H1 (cell line): ENCODE data around the gene DDIAS. TPM values are rescaled to one million over a fixed set of nuclear protein-coding genes. Genes with fewer than 3 reads are reported as not detected.

Experiments
- CTCF ChIA-PET: fragments of 300-600 bp; sonication (Branson Sonifier 250); formaldehyde crosslinking; loops from one replicate; lab custom pipeline; 2021; ENCODE audit not compliant: partially characterized antibody; lab: Charles Lee
- POLR2A ChIA-PET: fragments of 300-600 bp; sonication (Branson Sonifier 250); formaldehyde crosslinking; loops from one replicate; lab custom pipeline; 2021; ENCODE audit warnings: inconsistent platforms; ENCODE audit not compliant: partially characterized antibody; lab: Charles Lee
- DNase-seq, 2 experiments: peaks; one replicate each; pipeline versions ENCODE4 v3.0.0 to v3.0.0-alpha.2; 2010 to 2022; ENCODE audit warnings: low spot score in 2 of 2, low read depth in 1 of 2, mixed read lengths in 1 of 2
- FAIRE-seq: peaks from 2 replicates; lab custom pipeline; 2011; peaks lifted over from hg19 to GRCh38; lab: Jason Lieb, UNC
- H2AFZ ChIP-seq: 2 replicates; pipeline ENCODE4 v1.8.1; 2012; ENCODE audit warnings: low read length, inconsistent platforms
- H2AK5ac ChIP-seq: 2 replicates; pipeline ENCODE4 v1.6.1; 2013; ENCODE audit warnings: low read depth, low read length
- H2BK120ac ChIP-seq: replicated peaks from 2 replicates; pipeline ENCODE3; 2013; ENCODE audit warnings: low read depth, low read length, inconsistent platforms
- H2BK12ac ChIP-seq: 2 replicates; pipeline ENCODE4 v1.6.1; 2013; ENCODE audit warnings: low read depth, low read length
- H2BK15ac ChIP-seq: 2 replicates; pipeline ENCODE4 v1.6.1; 2013; ENCODE audit warnings: low read length
- H2BK20ac ChIP-seq: 2 replicates; pipeline ENCODE4 v1.6.1; 2013; ENCODE audit warnings: low read length
- H2BK5ac ChIP-seq: 2 replicates; pipeline ENCODE4 v1.6.1; 2013; ENCODE audit warnings: low read depth, low read length
- H3K14ac ChIP-seq: 2 replicates; pipeline ENCODE4 v1.6.1; 2013; ENCODE audit warnings: inconsistent platforms; ENCODE audit not compliant: insufficient read length
- H3K18ac ChIP-seq: 2 replicates; pipeline ENCODE4 v1.6.1; 2013; ENCODE audit warnings: low read length; ENCODE audit errors: extremely low read depth
- H3K23ac ChIP-seq: 2 replicates; pipeline ENCODE4 v1.6.1; 2013; ENCODE audit warnings: inconsistent platforms; ENCODE audit not compliant: insufficient read length
- H3K23me2 ChIP-seq: 2 replicates; pipeline ENCODE4 v1.6.1; 2013; ENCODE audit warnings: low read depth, low read length
- H3K27ac ChIP-seq: 2 replicates; pipeline ENCODE4 v1.6.1; 2011; ENCODE audit warnings: low read depth, low read length, inconsistent platforms
- H3K27me3 ChIP-seq, 4 experiments: replicated peaks in 1 of 4; 1 replicate in 1 of 4; 2 replicates in 3 of 4; pipeline versions ENCODE4 v1.6.1 to v1.8.1; 2011 to 2013; ENCODE audit warnings: low read length in 3 of 4, mild to moderate bottlenecking in 3 of 4, inconsistent platforms in 2 of 4, mixed read lengths in 2 of 4, moderate library complexity in 1 of 4; ENCODE audit not compliant: control insufficient read depth in 3 of 4, insufficient read depth in 3 of 4; ENCODE audit errors: extremely low read depth in 1 of 4
- H3K36me3 ChIP-seq, 4 experiments: 2 replicates each; pipeline versions ENCODE4 v1.6.1 to v1.8.1; 2011 to 2013; ENCODE audit warnings: mild to moderate bottlenecking in 4 of 4, low read length in 3 of 4, moderate library complexity in 2 of 4, control low read depth in 1 of 4, inconsistent platforms in 1 of 4; ENCODE audit not compliant: insufficient read depth in 4 of 4, control insufficient read depth in 2 of 4
- H3K4ac ChIP-seq: replicated peaks from 2 replicates; pipeline ENCODE3; 2013; ENCODE audit warnings: low read length, low read depth, mixed read lengths, inconsistent platforms; ENCODE audit not compliant: insufficient read length
- H3K4me1 ChIP-seq, 4 experiments: replicated peaks in 1 of 4; 1 replicate in 1 of 4; 2 replicates in 3 of 4; pipeline versions ENCODE4 v1.6.1 to v1.8.1; 2011 to 2013; ENCODE audit warnings: low read length in 3 of 4, inconsistent platforms in 2 of 4, mixed read lengths in 1 of 4; ENCODE audit not compliant: insufficient read depth in 4 of 4, control insufficient read depth in 3 of 4
- H3K4me2 ChIP-seq, 2 experiments: 2 replicates each; pipeline versions ENCODE4 v1.6.1 to v1.8.1; 2011 to 2013; ENCODE audit warnings: low read depth in 2 of 2, low read length in 2 of 2, control low read depth in 1 of 2, inconsistent platforms in 1 of 2, mild to moderate bottlenecking in 1 of 2; ENCODE audit not compliant: insufficient read depth in 1 of 2
- H3K4me3 ChIP-seq, 4 experiments: fragments of 200-600, 300-600 bp in 1 of 4; sonication (generic), shearing (Covaris generic), sonication (Bioruptor Twin) in 1 of 4; 2 replicates each; pipeline versions ENCODE4 v1.5.1 to v1.8.1; 2011 to 2016; ENCODE audit warnings: low read length in 4 of 4, low read depth in 3 of 4, control low read depth in 2 of 4, inconsistent platforms in 2 of 4, mild to moderate bottlenecking in 2 of 4, mixed read lengths in 1 of 4, moderate library complexity in 1 of 4; ENCODE audit not compliant: insufficient read depth in 2 of 4; ENCODE audit errors: extremely low read depth in 1 of 4
- H3K56ac ChIP-seq: replicated peaks from 2 replicates; pipeline ENCODE3; 2013; ENCODE audit warnings: low read depth, mild to moderate bottlenecking, mixed read lengths, low read length, inconsistent platforms; ENCODE audit not compliant: insufficient read length
- H3K79me1 ChIP-seq: 2 replicates; pipeline ENCODE4 v1.6.1; 2013; ENCODE audit warnings: low read depth, low read length, control low read depth
- H3K79me2 ChIP-seq, 2 experiments: 2 replicates each; pipeline versions ENCODE4 v1.6.1 to v1.8.1; 2012 to 2013; ENCODE audit warnings: low read length in 2 of 2, mild to moderate bottlenecking in 2 of 2, inconsistent platforms in 1 of 2; ENCODE audit not compliant: insufficient read depth in 2 of 2, control insufficient read depth in 1 of 2
- H3K9ac ChIP-seq, 4 experiments: replicated peaks in 1 of 4; 1 replicate in 1 of 4; 2 replicates in 3 of 4; pipeline versions ENCODE4 v1.6.1 to v1.8.1; 2011 to 2013; ENCODE audit warnings: low read depth in 3 of 4, low read length in 3 of 4, control low read depth in 2 of 4, mild to moderate bottlenecking in 2 of 4, moderate library complexity in 2 of 4, inconsistent platforms in 1 of 4; ENCODE audit errors: extremely low read depth in 1 of 4
- H3K9me3 ChIP-seq, 2 experiments: 2 replicates each; pipeline versions ENCODE4 v1.6.1 to v1.8.1; 2012 to 2013; ENCODE audit warnings: mild to moderate bottlenecking in 2 of 2, moderate library complexity in 2 of 2, control low read depth in 1 of 2, inconsistent platforms in 1 of 2, low read depth in 1 of 2, low read length in 1 of 2, mixed read lengths in 1 of 2; ENCODE audit not compliant: insufficient read depth in 2 of 2
- H4K20me1 ChIP-seq, 2 experiments: replicated peaks in 1 of 2; 2 replicates each; pipeline versions ENCODE3 to v1.8.1; 2011 to 2013; ENCODE audit warnings: inconsistent platforms in 2 of 2, low read length in 2 of 2, mild to moderate bottlenecking in 1 of 2; ENCODE audit not compliant: insufficient read depth in 2 of 2, control insufficient read depth in 1 of 2
- H4K5ac ChIP-seq: 2 replicates; pipeline ENCODE4 v1.6.1; 2013; ENCODE audit warnings: low read length, low read depth, mixed read lengths, inconsistent platforms; ENCODE audit not compliant: insufficient read length
- H4K8ac ChIP-seq: 2 replicates; pipeline ENCODE4 v1.8.0; 2013; ENCODE audit warnings: mild to moderate bottlenecking, moderate library complexity, low read length, inconsistent platforms; ENCODE audit not compliant: insufficient read depth; ENCODE audit errors: extremely low read depth
- H4K91ac ChIP-seq: replicated peaks from 2 replicates; pipeline ENCODE3; 2013; ENCODE audit warnings: low read length, mixed read lengths, inconsistent platforms; ENCODE audit not compliant: insufficient read length
- BCL11A ChIP-seq, 2 experiments: IDR thresholded peaks; one replicate each; pipeline ENCODE4 v1.6.1; 2011; ENCODE audit warnings: low read depth in 2 of 2, low read length in 2 of 2, mild to moderate bottlenecking in 2 of 2
- CREB1 ChIP-seq: IDR thresholded peaks from 2 replicates; pipeline ENCODE4 v1.6.1; 2012; ENCODE audit warnings: inconsistent platforms
- NANOG ChIP-seq: IDR thresholded peaks from 2 replicates; pipeline ENCODE4 v1.6.1; 2011; ENCODE audit warnings: low read length, low read depth, mild to moderate bottlenecking, inconsistent platforms; ENCODE audit not compliant: insufficient read depth, poor library complexity, severe bottlenecking
- RXRA ChIP-seq: IDR thresholded peaks from 2 replicates; pipeline ENCODE4 v1.6.1; 2011; ENCODE audit warnings: low read depth, mild to moderate bottlenecking, low read length, moderate library complexity; ENCODE audit not compliant: insufficient read depth
- TAF1 ChIP-seq: IDR thresholded peaks from 2 replicates; pipeline ENCODE4 v1.6.1; 2011; ENCODE audit warnings: mild to moderate bottlenecking, low read depth, low read length
- WGBS, 2 experiments: shearing (Covaris generic) in 1 of 2; methylation state at CpG; one replicate each; pipeline versions ENCODE4 v1.1.6 to v1.1.7; 2013 to 2015; ENCODE audit warnings: low lambda C conversion rate in 2 of 2, mixed read lengths in 2 of 2, inconsistent platforms in 1 of 2, low coverage in 1 of 2, missing lambda C conversion rate in 1 of 2; ENCODE audit not compliant: insufficient replicate concordance in 2 of 2, insufficient coverage in 1 of 2, insufficient read length in 1 of 2; ENCODE audit errors: extremely low coverage in 1 of 2, missing lambda C conversion rate in 1 of 2; 5-methylcytosine and 5-hydroxymethylcytosine counted together
- polyA plus RNA-seq, 7 experiments: library from polyadenylated mRNA; depleted of rRNA in 3 of 7; stranded (reverse) in 5 of 7; unstranded in 2 of 7; fragments of >200 nt in 5 of 7; fragments of 200-250 nt in 2 of 7; gene quantifications; 1 replicate in 5 of 7; 2 replicates in 1 of 7; 4 replicates in 1 of 7; pipeline versions ENCODE4 v1.2.1 to v1.2.3, GENCODE V29; 2011 to 2013; ENCODE audit warnings: missing spikeins in 2 of 7, mixed read lengths in 2 of 7
- total RNA-seq: library from RNA; stranded (reverse); fragmentation: NEBNext Ultra II Directional; extraction: Animal tissue kit (Norgen Biotek cat#: 25700); gene quantifications from 2 replicates; pipeline ENCODE4 v1.2.1, GENCODE V29; 2021
- TF ChIP-seq, protein P1 (sequence below): IDR thresholded peaks from 2 replicates; pipeline ENCODE4 v1.6.1; 2011; ENCODE audit warnings: low read depth, mild to moderate bottlenecking, low read length; ENCODE audit not compliant: insufficient read depth
- TF ChIP-seq, protein P2 (sequence below), 3 experiments: IDR thresholded peaks; 1 replicate in 2 of 3; 2 replicates in 1 of 3; pipeline versions ENCODE4 v1.5.1 to v1.6.1; 2011; ENCODE audit warnings: low read length in 3 of 3, mild to moderate bottlenecking in 3 of 3, inconsistent platforms in 2 of 3, low read depth in 1 of 3, moderate library complexity in 1 of 3; ENCODE audit not compliant: insufficient read depth in 1 of 3; ENCODE audit errors: control extremely low read depth in 1 of 3

DDIAS gene
- total and polyA plus RNA-seq, 2 of the 8 experiments (the other 6 are each of a cell fraction or from before 2014, with no cell fraction given): 11.6 to 25.7 TPM

DNA sequence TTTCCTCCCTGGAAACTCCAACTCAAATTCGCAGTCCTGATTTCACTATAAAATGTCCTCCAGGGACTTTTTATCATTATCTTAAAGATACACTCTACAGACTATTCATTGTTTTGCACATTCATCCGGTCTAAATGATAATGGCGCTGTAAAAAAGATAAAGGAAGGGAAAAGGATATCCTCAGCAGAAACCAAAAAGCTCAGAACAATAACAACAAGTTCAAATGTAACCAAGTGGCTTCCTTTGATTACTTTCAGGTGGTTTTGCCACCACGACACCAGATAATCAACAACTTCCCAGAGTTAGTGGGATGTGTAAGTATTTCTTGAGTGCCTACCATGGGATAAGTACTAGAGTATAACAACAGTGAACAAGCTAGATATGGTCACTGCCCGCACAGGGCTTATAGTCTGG, 27.6 kb upstream of the DDIAS start:
- Histone ChIP-seq H4K91ac (no peak overlapping the region), H2AK5ac (no peak overlapping the region), H3K4me3 (no peak overlapping the region), H3K79me1 (no peaks in the 10 kb centered on the region; the same call in 1 of the 2 replicates), H4K20me1 (no peaks in the 10 kb centered on the region), H3K27ac (no peak overlapping the region), H3K23me2 (no peaks in the 10 kb centered on the region), H4K5ac (no peak overlapping the region), H2BK5ac (no peak overlapping the region), H3K79me2 (no peaks in the 10 kb centered on the region), H3K23ac (no peak overlapping the region), H2BK15ac (no peak overlapping the region), H3K18ac (no peak overlapping the region), H3K4ac (no peak overlapping the region), H3K36me3 (no peaks in the 10 kb centered on the region), H3K56ac (no peak overlapping the region), H2AFZ (no peak overlapping the region), H3K27me3 (no peaks in the 10 kb centered on the region), H3K9ac (no peak overlapping the region), H3K4me2 (no peak overlapping the region), H2BK20ac (no peak overlapping the region), H3K4me1 (peaks cover 2 to 5% (median 3%) of the 10 kb centered on the region in 4 experiments; a peak in 3 of 7 replicates), H2BK12ac (no peak overlapping the region), H2BK120ac (no peak overlapping the region), H3K9me3 (peaks cover 4 to 7% of the 10 kb centered on the region in 2 experiments; a peak in 2 of 4 replicates), H3K14ac (no peak overlapping the region), H4K8ac (no peak overlapping the region)
- FAIRE-seq: no peak
- DNase-seq: no peak
- WGBS, 2 experiments: 92% methylated on average over 5 of the region's 5 CpGs; no CpG with 5 or more reads in 1 of the 2 experiments
- POLR2A ChIA-PET: interaction anchor here (1.2 kb wide), 1 partner anchor 26 kb away, joined by 3 read pairs; the partner anchor contains the start of gene PRCP
- CTCF ChIA-PET: interaction anchor here (0.8 to 1.5 kb wide), 2 partner anchors 11 to 21 kb away, joined by 3 to 5 read pairs; no protein-coding TSS in a partner anchor
- TF ChIP-seq RXRA: no peak
- no peak for TF ChIP-seq NANOG
- TF ChIP-seq BCL11A (IDR thresholded peaks at IDR 0.05; ENCODE audit: low read depth in 2 of 2, low read length in 2 of 2): no peak
- TF ChIP-seq TAF1: no peak
- TF ChIP-seq, protein P1, sequence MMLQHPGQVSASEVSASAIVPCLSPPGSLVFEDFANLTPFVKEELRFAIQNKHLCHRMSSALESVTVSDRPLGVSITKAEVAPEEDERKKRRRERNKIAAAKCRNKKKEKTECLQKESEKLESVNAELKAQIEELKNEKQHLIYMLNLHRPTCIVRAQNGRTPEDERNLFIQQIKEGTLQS: no peak
- no peak for TF ChIP-seq CREB1
- TF ChIP-seq, protein P2, sequence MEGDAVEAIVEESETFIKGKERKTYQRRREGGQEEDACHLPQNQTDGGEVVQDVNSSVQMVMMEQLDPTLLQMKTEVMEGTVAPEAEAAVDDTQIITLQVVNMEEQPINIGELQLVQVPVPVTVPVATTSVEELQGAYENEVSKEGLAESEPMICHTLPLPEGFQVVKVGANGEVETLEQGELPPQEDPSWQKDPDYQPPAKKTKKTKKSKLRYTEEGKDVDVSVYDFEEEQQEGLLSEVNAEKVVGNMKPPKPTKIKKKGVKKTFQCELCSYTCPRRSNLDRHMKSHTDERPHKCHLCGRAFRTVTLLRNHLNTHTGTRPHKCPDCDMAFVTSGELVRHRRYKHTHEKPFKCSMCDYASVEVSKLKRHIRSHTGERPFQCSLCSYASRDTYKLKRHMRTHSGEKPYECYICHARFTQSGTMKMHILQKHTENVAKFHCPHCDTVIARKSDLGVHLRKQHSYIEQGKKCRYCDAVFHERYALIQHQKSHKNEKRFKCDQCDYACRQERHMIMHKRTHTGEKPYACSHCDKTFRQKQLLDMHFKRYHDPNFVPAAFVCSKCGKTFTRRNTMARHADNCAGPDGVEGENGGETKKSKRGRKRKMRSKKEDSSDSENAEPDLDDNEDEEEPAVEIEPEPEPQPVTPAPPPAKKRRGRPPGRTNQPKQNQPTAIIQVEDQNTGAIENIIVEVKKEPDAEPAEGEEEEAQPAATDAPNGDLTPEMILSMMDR (IDR thresholded peaks at IDR 0.05; ENCODE audit: control extremely low read depth in 1 of 3, insufficient read depth in 1 of 3, low read depth in 1 of 3, low read length in 3 of 3): no peak
